ENCODE measurements around the gene RNF20.

- no peak for TF ChIP-seq CEBPB (IDR thresholded peaks at IDR 0.05; ENCODE audit: borderline replicate concordance in 1 of 2, low read depth in 2 of 2, low read length in 2 of 2)
- no peak for TF ChIP-seq MEF2A (IDR thresholded peaks at IDR 0.05; ENCODE audit: insufficient read depth, low read depth, low read length)
- no peak for TF ChIP-seq PRDM15 (CRISPR knock-in tag; IDR thresholded peaks at IDR 0.05)
- no peak for TF ChIP-seq TCF12 (IDR thresholded peaks at IDR 0.05; ENCODE audit: low read depth, low read length)
- TF ChIP-seq REST (IDR thresholded peaks at IDR 0.05; ENCODE audit: low read depth, low read length): no peak
These were observed 29.5 kb upstream of the RNF20 start for GRCh38 chr9:101504188-101504587.

All from GM12878 (cell line).